GM12878 (cell line): Measurements from ENCODE around the gene BACE1-AS.

ENCODE experiments used
- CHD1 ChIP-seq: IDR thresholded peaks from 2 replicates; pipeline ENCODE4 v1.6.1; 2012; ENCODE audit warnings: low read depth, low read length, improper control_type of control experiment
- EP300 ChIP-seq, 2 experiments: fragments of 150-350 bp in 1 of 2; IDR thresholded peaks; 2 replicates each; pipeline ENCODE4 v1.6.1; 2011 to 2012; ENCODE audit warnings: low read depth in 2 of 2, low read length in 2 of 2, borderline replicate concordance in 1 of 2, improper control_type of control experiment in 1 of 2, inconsistent platforms in 1 of 2; ENCODE audit not compliant: control insufficient read depth in 1 of 2
- EZH2 ChIP-seq: IDR thresholded peaks from 2 replicates; pipeline ENCODE4 v1.6.1; 2012; ENCODE audit warnings: low read depth, mild to moderate bottlenecking, control low read depth, inconsistent platforms, low read length, borderline replicate concordance; ENCODE audit not compliant: control insufficient read depth
- HDAC2 ChIP-seq: fragments of 200-600 bp; sonication (generic); IDR thresholded peaks from 2 replicates; pipeline ENCODE4 v1.6.1; 2017
- IKZF2 ChIP-seq, 2 experiments: fragments of 450-650 bp; IDR thresholded peaks; 2 replicates each; pipeline ENCODE4 v1.6.1; 2017; ENCODE audit warnings: mild to moderate bottlenecking in 2 of 2, moderate library complexity in 2 of 2
- NFIC ChIP-seq: IDR thresholded peaks from 2 replicates; pipeline ENCODE4 v1.6.1; 2012; ENCODE audit warnings: low read depth, mild to moderate bottlenecking, inconsistent platforms, low read length, moderate library complexity
- POLR2A ChIP-seq: IDR thresholded peaks from 2 replicates; pipeline ENCODE4 v1.6.1; 2011; ENCODE audit warnings: low read depth, mild to moderate bottlenecking, low read length
- RAD21 ChIP-seq: IDR thresholded peaks from 2 replicates; pipeline ENCODE4 v1.6.1; 2011; ENCODE audit warnings: mild to moderate bottlenecking, low read depth, low read length, moderate library complexity; ENCODE audit not compliant: insufficient read depth
- TAF1 ChIP-seq: IDR thresholded peaks from 2 replicates; pipeline ENCODE4 v1.6.1; 2011; ENCODE audit warnings: mild to moderate bottlenecking, low read depth, low read length, borderline replicate concordance
- ZNF274 ChIP-seq: IDR thresholded peaks from one replicate; pipeline ENCODE4 v1.8.0; 2011; ENCODE audit not compliant: insufficient read length, insufficient read depth
- TF ChIP-seq, protein P1 (sequence below), 3 experiments: IDR thresholded peaks in 2 of 3; conservative IDR thresholded peaks in 1 of 3; 2 replicates each; pipeline ENCODE4 v1.5.1; 2011; ENCODE audit warnings: low read depth in 3 of 3, low read length in 3 of 3, mild to moderate bottlenecking in 3 of 3, control low read depth in 2 of 3, moderate library complexity in 2 of 3, inconsistent platforms in 1 of 3, mixed read lengths in 1 of 3; ENCODE audit not compliant: control insufficient read depth in 2 of 3, insufficient read depth in 1 of 3; ENCODE audit errors: extremely low read depth in 1 of 3
- TF ChIP-seq, protein P2 (sequence below): IDR thresholded peaks from 2 replicates; pipeline ENCODE4 v1.6.1; 2012; ENCODE audit warnings: mild to moderate bottlenecking, low read depth, low read length
- TF ChIP-seq, protein P3 (sequence below): fragments of 450-650 bp; IDR thresholded peaks from 2 replicates; pipeline ENCODE4 v1.6.1; 2017; ENCODE audit warnings: mild to moderate bottlenecking, moderate library complexity

DNA sequence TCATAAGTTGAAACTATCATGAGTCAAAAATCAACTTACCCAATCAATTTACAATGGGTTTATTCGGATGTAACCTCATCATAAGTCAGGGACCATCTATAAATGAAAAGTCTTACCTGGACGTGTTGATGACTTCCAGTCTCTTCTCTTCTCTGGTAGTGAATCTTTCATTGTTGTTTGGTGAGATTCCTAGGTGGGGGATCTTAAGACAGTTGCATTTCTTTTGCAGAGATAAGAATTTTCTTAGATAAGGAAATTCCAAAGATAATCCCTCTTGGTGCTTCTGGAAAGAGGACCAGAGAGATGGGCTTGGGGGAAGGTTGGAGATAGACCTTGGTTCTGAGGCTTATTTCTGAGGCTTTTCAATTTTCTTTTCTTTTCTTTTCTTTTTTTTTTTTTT lies 21.3 kb upstream of the BACE1-AS start:
- TF ChIP-seq, protein P1, sequence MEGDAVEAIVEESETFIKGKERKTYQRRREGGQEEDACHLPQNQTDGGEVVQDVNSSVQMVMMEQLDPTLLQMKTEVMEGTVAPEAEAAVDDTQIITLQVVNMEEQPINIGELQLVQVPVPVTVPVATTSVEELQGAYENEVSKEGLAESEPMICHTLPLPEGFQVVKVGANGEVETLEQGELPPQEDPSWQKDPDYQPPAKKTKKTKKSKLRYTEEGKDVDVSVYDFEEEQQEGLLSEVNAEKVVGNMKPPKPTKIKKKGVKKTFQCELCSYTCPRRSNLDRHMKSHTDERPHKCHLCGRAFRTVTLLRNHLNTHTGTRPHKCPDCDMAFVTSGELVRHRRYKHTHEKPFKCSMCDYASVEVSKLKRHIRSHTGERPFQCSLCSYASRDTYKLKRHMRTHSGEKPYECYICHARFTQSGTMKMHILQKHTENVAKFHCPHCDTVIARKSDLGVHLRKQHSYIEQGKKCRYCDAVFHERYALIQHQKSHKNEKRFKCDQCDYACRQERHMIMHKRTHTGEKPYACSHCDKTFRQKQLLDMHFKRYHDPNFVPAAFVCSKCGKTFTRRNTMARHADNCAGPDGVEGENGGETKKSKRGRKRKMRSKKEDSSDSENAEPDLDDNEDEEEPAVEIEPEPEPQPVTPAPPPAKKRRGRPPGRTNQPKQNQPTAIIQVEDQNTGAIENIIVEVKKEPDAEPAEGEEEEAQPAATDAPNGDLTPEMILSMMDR (IDR thresholded peaks at IDR 0.05 in 2 of 3, conservative IDR thresholded peaks at IDR 0.05 in 1 of 3; ENCODE audit: control insufficient read depth in 2 of 3, extremely low read depth in 1 of 3, insufficient read depth in 1 of 3, low read depth in 3 of 3, low read length in 3 of 3): no peak
- no peak for TF ChIP-seq ZNF274
- no peak for TF ChIP-seq TAF1
- TF ChIP-seq, protein P2, sequence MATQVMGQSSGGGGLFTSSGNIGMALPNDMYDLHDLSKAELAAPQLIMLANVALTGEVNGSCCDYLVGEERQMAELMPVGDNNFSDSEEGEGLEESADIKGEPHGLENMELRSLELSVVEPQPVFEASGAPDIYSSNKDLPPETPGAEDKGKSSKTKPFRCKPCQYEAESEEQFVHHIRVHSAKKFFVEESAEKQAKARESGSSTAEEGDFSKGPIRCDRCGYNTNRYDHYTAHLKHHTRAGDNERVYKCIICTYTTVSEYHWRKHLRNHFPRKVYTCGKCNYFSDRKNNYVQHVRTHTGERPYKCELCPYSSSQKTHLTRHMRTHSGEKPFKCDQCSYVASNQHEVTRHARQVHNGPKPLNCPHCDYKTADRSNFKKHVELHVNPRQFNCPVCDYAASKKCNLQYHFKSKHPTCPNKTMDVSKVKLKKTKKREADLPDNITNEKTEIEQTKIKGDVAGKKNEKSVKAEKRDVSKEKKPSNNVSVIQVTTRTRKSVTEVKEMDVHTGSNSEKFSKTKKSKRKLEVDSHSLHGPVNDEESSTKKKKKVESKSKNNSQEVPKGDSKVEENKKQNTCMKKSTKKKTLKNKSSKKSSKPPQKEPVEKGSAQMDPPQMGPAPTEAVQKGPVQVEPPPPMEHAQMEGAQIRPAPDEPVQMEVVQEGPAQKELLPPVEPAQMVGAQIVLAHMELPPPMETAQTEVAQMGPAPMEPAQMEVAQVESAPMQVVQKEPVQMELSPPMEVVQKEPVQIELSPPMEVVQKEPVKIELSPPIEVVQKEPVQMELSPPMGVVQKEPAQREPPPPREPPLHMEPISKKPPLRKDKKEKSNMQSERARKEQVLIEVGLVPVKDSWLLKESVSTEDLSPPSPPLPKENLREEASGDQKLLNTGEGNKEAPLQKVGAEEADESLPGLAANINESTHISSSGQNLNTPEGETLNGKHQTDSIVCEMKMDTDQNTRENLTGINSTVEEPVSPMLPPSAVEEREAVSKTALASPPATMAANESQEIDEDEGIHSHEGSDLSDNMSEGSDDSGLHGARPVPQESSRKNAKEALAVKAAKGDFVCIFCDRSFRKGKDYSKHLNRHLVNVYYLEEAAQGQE: no peak
- no peak for TF ChIP-seq POLR2A
- TF ChIP-seq NFIC: no peak
- no peak for TF ChIP-seq EP300 (IDR thresholded peaks at IDR 0.05; ENCODE audit: borderline replicate concordance in 1 of 2, control insufficient read depth in 1 of 2, low read depth in 2 of 2, low read length in 2 of 2)
- TF ChIP-seq CHD1: no peak
- no peak for TF ChIP-seq HDAC2
- no peak for TF ChIP-seq EZH2
- no peak for TF ChIP-seq RAD21
- TF ChIP-seq IKZF2 (IDR thresholded peaks at IDR 0.05): no peak
- TF ChIP-seq, protein P3, sequence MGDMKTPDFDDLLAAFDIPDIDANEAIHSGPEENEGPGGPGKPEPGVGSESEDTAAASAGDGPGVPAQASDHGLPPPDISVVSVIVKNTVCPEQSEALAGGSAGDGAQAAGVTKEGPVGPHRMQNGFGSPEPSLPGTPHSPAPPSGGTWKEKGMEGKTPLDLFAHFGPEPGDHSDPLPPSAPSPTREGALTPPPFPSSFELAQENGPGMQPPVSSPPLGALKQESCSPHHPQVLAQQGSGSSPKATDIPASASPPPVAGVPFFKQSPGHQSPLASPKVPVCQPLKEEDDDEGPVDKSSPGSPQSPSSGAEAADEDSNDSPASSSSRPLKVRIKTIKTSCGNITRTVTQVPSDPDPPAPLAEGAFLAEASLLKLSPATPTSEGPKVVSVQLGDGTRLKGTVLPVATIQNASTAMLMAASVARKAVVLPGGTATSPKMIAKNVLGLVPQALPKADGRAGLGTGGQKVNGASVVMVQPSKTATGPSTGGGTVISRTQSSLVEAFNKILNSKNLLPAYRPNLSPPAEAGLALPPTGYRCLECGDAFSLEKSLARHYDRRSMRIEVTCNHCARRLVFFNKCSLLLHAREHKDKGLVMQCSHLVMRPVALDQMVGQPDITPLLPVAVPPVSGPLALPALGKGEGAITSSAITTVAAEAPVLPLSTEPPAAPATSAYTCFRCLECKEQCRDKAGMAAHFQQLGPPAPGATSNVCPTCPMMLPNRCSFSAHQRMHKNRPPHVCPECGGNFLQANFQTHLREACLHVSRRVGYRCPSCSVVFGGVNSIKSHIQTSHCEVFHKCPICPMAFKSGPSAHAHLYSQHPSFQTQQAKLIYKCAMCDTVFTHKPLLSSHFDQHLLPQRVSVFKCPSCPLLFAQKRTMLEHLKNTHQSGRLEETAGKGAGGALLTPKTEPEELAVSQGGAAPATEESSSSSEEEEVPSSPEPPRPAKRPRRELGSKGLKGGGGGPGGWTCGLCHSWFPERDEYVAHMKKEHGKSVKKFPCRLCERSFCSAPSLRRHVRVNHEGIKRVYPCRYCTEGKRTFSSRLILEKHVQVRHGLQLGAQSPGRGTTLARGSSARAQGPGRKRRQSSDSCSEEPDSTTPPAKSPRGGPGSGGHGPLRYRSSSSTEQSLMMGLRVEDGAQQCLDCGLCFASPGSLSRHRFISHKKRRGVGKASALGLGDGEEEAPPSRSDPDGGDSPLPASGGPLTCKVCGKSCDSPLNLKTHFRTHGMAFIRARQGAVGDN: no peak
